Activated T-helper 17 cell treated with anti-CD3 and anti-CD28 coated beads, Interleukin-2, amount 50 U/mL, for 72 hours (primary cell): Measurements from ENCODE around the gene EREG. TPM values are rescaled to one million over a fixed set of nuclear protein-coding genes. Genes with fewer than 3 reads are reported as not detected.
A peak's percentile ranks its signal among the peaks of the same experiment; 100 is the strongest.

Experiments
- ATAC-seq: fragments of 150-1000 bp; cut with Tn5 transposase; replicated peaks from 2 replicates; pipeline ENCODE4 v1.10.0; 2021; ENCODE audit warnings: mild to moderate bottlenecking, moderate library complexity
- H3K27ac Mint-ChIP-seq: one replicate; pipeline ENCODE4 v1.8.0; 2022; ENCODE audit warnings: mixed read lengths
- H3K27me3 Mint-ChIP-seq: one replicate; pipeline ENCODE4 v1.8.0; 2022; ENCODE audit warnings: mixed read lengths
- H3K36me3 Mint-ChIP-seq: one replicate; pipeline ENCODE4 v1.8.0; 2022; ENCODE audit warnings: low read depth, mild to moderate bottlenecking, mixed read lengths
- H3K4me1 Mint-ChIP-seq: one replicate; pipeline ENCODE4 v1.8.0; 2022; ENCODE audit warnings: mixed read lengths
- H3K4me3 Mint-ChIP-seq: one replicate; pipeline ENCODE4 v1.8.0; 2022; ENCODE audit warnings: mild to moderate bottlenecking, mixed read lengths
- H3K9me3 Mint-ChIP-seq: one replicate; pipeline ENCODE4 v1.8.0; 2022; ENCODE audit warnings: mixed read lengths
- total RNA-seq, 2 donors: library from RNA; stranded (reverse); gene quantifications; one replicate each; pipeline ENCODE4 v1.2.3, GENCODE V29; 2022

EREG gene
- not detected for total RNA-seq

- Mint-ChIP-seq H3K36me3 (no peaks in the 10 kb centered on the region), H3K27me3 (peaks cover 41% of the 10 kb centered on the region), H3K9me3 (no peaks in the 10 kb centered on the region), H3K4me1 (peaks cover 6% of the 10 kb centered on the region), H3K27ac (no peak within 1 kb of the TSS), H3K4me3 (peak within 1 kb of the TSS; percentile 55)
- peak; percentile 37 for ATAC-seq
Observed at GRCh38 chr4:74364652-74365491, at the start of gene EREG. Gene EREG, plus strand, starts transcription at chr4:74365145. Its CDS starts 164 bp downstream, at chr4:74365309.

- Mint-ChIP-seq H3K27me3 (no peaks in the 10 kb centered on the region), H3K27ac (no peak overlapping the region), H3K4me3 (no peak overlapping the region), H3K9me3 (no peaks in the 10 kb centered on the region), H3K36me3 (no peaks in the 10 kb centered on the region), H3K4me1 (no peaks in the 10 kb centered on the region)
- ATAC-seq: no peak
Observed at GRCh38 chr4:74315376-74315775, 49.6 kb upstream of the EREG start.

- H3K4me1 Mint-ChIP-seq: no peaks in the 10 kb centered on the region
- no peaks in the 10 kb centered on the region for H3K9me3 Mint-ChIP-seq
- peaks cover 5% of the 10 kb centered on the region for H3K27me3 Mint-ChIP-seq
- ATAC-seq: no peak
- H3K27ac Mint-ChIP-seq: no peak overlapping the region
- no peaks in the 10 kb centered on the region for H3K36me3 Mint-ChIP-seq
- H3K4me3 Mint-ChIP-seq: no peak overlapping the region
Observed at GRCh38 chr4:74316397-74316796, 48.5 kb upstream of the EREG start.

GRCh38 chr4:74317616-74318246 lies 47.2 kb upstream of the EREG start:
- no peaks in the 10 kb centered on the region for H3K36me3 Mint-ChIP-seq
- ATAC-seq: no peak
- H3K27ac Mint-ChIP-seq: no peak overlapping the region
- H3K4me3 Mint-ChIP-seq: no peak overlapping the region
- H3K27me3 Mint-ChIP-seq: peaks cover 11% of the 10 kb centered on the region
- H3K4me1 Mint-ChIP-seq: no peaks in the 10 kb centered on the region
- no peaks in the 10 kb centered on the region for H3K9me3 Mint-ChIP-seq

- Mint-ChIP-seq H3K4me3 (no peak overlapping the region), H3K27ac (no peak overlapping the region), H3K4me1 (no peaks in the 10 kb centered on the region), H3K9me3 (no peaks in the 10 kb centered on the region), H3K27me3 (peaks cover 12% of the 10 kb centered on the region), H3K36me3 (no peaks in the 10 kb centered on the region)
- ATAC-seq: no peak
Observed at GRCh38 chr4:74318276-74318675, 46.7 kb upstream of the EREG start.

- Mint-ChIP-seq H3K4me1 (no peaks in the 10 kb centered on the region), H3K27ac (no peak overlapping the region), H3K9me3 (no peaks in the 10 kb centered on the region), H3K4me3 (no peak overlapping the region), H3K36me3 (no peaks in the 10 kb centered on the region), H3K27me3 (peaks cover 15% of the 10 kb centered on the region)
- no peak for ATAC-seq
Observed at GRCh38 chr4:74319470-74319869, 45.5 kb upstream of the EREG start.

GRCh38 chr4:74320559-74321118 lies 44.3 kb upstream of the EREG start:
- Mint-ChIP-seq H3K4me3 (no peak overlapping the region), H3K4me1 (no peaks in the 10 kb centered on the region)

GRCh38 chr4:74322301-74322700 lies 42.6 kb upstream of the EREG start:
- no peak for ATAC-seq

More at GRCh38 chr4:74320559-74321118, 44.3 kb upstream of the EREG start:
- ATAC-seq: peak; percentile 82
- Mint-ChIP-seq H3K36me3 (no peaks in the 10 kb centered on the region), H3K9me3 (no peaks in the 10 kb centered on the region), H3K27me3 (peaks cover 15% of the 10 kb centered on the region), H3K27ac (no peak overlapping the region)

GRCh38 chr4:74323663-74324062 lies 41.3 kb upstream of the EREG start:
- Mint-ChIP-seq H3K27ac (no peak overlapping the region), H3K9me3 (no peaks in the 10 kb centered on the region), H3K36me3 (no peaks in the 10 kb centered on the region), H3K4me3 (no peak overlapping the region), H3K27me3 (peaks cover 19% of the 10 kb centered on the region), H3K4me1 (no peaks in the 10 kb centered on the region)
- no peak for ATAC-seq

More at GRCh38 chr4:74322301-74322700, 42.6 kb upstream of the EREG start:
- Mint-ChIP-seq H3K4me1 (no peaks in the 10 kb centered on the region), H3K27ac (no peak overlapping the region), H3K27me3 (peaks cover 15% of the 10 kb centered on the region), H3K36me3 (no peaks in the 10 kb centered on the region), H3K4me3 (no peak overlapping the region), H3K9me3 (no peaks in the 10 kb centered on the region)

- H3K4me1 Mint-ChIP-seq: no peaks in the 10 kb centered on the region
- no peaks in the 10 kb centered on the region for H3K36me3 Mint-ChIP-seq
- no peaks in the 10 kb centered on the region for H3K9me3 Mint-ChIP-seq
- no peak overlapping the region for H3K4me3 Mint-ChIP-seq
- no peak for ATAC-seq
- H3K27ac Mint-ChIP-seq: no peak overlapping the region
- peaks cover 23% of the 10 kb centered on the region for H3K27me3 Mint-ChIP-seq
Observed at GRCh38 chr4:74324262-74324661, 40.7 kb upstream of the EREG start.

GRCh38 chr4:74325886-74326285 lies 39.1 kb upstream of the EREG start:
- no peaks in the 10 kb centered on the region for H3K9me3 Mint-ChIP-seq
- H3K4me1 Mint-ChIP-seq: no peaks in the 10 kb centered on the region
- H3K36me3 Mint-ChIP-seq: no peaks in the 10 kb centered on the region
- no peak overlapping the region for H3K27ac Mint-ChIP-seq
- H3K4me3 Mint-ChIP-seq: no peak overlapping the region
- ATAC-seq: no peak
- peaks cover 24% of the 10 kb centered on the region for H3K27me3 Mint-ChIP-seq

- no peak for ATAC-seq
- no peaks in the 10 kb centered on the region for H3K9me3 Mint-ChIP-seq
- H3K4me1 Mint-ChIP-seq: no peaks in the 10 kb centered on the region
- H3K27ac Mint-ChIP-seq: no peak overlapping the region
- H3K4me3 Mint-ChIP-seq: no peak overlapping the region
- H3K27me3 Mint-ChIP-seq: peaks cover 19% of the 10 kb centered on the region
- no peaks in the 10 kb centered on the region for H3K36me3 Mint-ChIP-seq
Observed at GRCh38 chr4:74327762-74328161, 37.2 kb upstream of the EREG start.

- no peak overlapping the region for H3K27ac Mint-ChIP-seq
- ATAC-seq: no peak
- H3K36me3 Mint-ChIP-seq: no peaks in the 10 kb centered on the region
- no peaks in the 10 kb centered on the region for H3K4me1 Mint-ChIP-seq
- no peaks in the 10 kb centered on the region for H3K9me3 Mint-ChIP-seq
- H3K27me3 Mint-ChIP-seq: peaks cover 17% of the 10 kb centered on the region
- H3K4me3 Mint-ChIP-seq: no peak overlapping the region
Observed at GRCh38 chr4:74328501-74328900, 36.4 kb upstream of the EREG start.

- H3K36me3 Mint-ChIP-seq: no peaks in the 10 kb centered on the region
- no peak overlapping the region for H3K27ac Mint-ChIP-seq
- peaks cover 20% of the 10 kb centered on the region for H3K27me3 Mint-ChIP-seq
- no peak overlapping the region for H3K4me3 Mint-ChIP-seq
- H3K4me1 Mint-ChIP-seq: peaks cover 2% of the 10 kb centered on the region
- H3K9me3 Mint-ChIP-seq: no peaks in the 10 kb centered on the region
- ATAC-seq: no peak
Observed at GRCh38 chr4:74329307-74329706, 35.6 kb upstream of the EREG start.

GRCh38 chr4:74330295-74330750 lies 34.6 kb upstream of the EREG start:
- no peak overlapping the region for H3K27ac Mint-ChIP-seq
- H3K36me3 Mint-ChIP-seq: no peaks in the 10 kb centered on the region
- no peak for ATAC-seq
- no peaks in the 10 kb centered on the region for H3K9me3 Mint-ChIP-seq
- H3K4me3 Mint-ChIP-seq: no peak overlapping the region
- peaks cover 23% of the 10 kb centered on the region for H3K27me3 Mint-ChIP-seq
- H3K4me1 Mint-ChIP-seq: peaks cover 4% of the 10 kb centered on the region
